GM12878 (cell line): ENCODE data around the gene HIVEP2. TPM values are rescaled to one million over a fixed set of nuclear protein-coding genes. Genes with fewer than 3 reads are reported as not detected.
A peak's percentile ranks its signal among the peaks of the same experiment; 100 is the strongest.

ENCODE experiments used
- ATAC-seq: fragments of 200-7000 bp; cut with Tn5 transposase; 3 replicates; pipeline ENCODE4 v1.9.1; 2020; ENCODE audit warnings: mild to moderate bottlenecking, moderate library complexity
- BruUV-seq: library from RNA; stranded (reverse); fragments of 400-500 nt; replicated peaks from 2 replicates; lab custom pipeline; 2021; lab: Mats Ljungman, UMichigan
- CTCF ChIA-PET: fragments of 300-600 bp; sonication (Branson Sonifier 250); formaldehyde crosslinking; extraction: SDS; loops from one replicate; lab custom pipeline; 2021; ENCODE audit warnings: inconsistent platforms; lab: Yijun Ruan, JAX
- POLR2A ChIA-PET: fragments of 350-600 bp; formaldehyde crosslinking; extraction: SDS; loops from one replicate; lab custom pipeline; 2021; ENCODE audit warnings: inconsistent platforms; lab: Charles Lee
- RAD21 ChIA-PET: fragments of 300-600 bp; sonication (Branson Sonifier 250); formaldehyde crosslinking; loops from one replicate; lab custom pipeline; 2023; ENCODE audit warnings: antibody characterized with exemption; ENCODE audit not compliant: unreplicated experiment; lab: Charles Lee
- SMC1A ChIA-PET: fragments of 300-600 bp; sonication (Branson Sonifier 250); formaldehyde crosslinking; loops from one replicate; lab custom pipeline; 2023; ENCODE audit not compliant: unreplicated experiment, uncharacterized antibody; lab: Charles Lee
- DNase-seq: peaks from one replicate; pipeline ENCODE4 v3.0.0-alpha.2; 2011; ENCODE audit warnings: low read depth, low spot score
- FAIRE-seq: peaks from 3 replicates; lab custom pipeline; 2011; peaks lifted over from hg19 to GRCh38; lab: Jason Lieb, UNC
- H2AFZ ChIP-seq: 2 replicates; pipeline ENCODE4 v1.6.0; 2011; ENCODE audit warnings: low read depth, low read length, control low read depth; ENCODE audit not compliant: control insufficient read depth
- H3K27ac ChIP-seq: 2 replicates; pipeline ENCODE4 v1.5.1; 2011; ENCODE audit warnings: control low read depth; ENCODE audit not compliant: control insufficient read depth, insufficient read depth
- H3K27me3 ChIP-seq, 2 experiments: replicated peaks in 1 of 2; 2 replicates each; pipeline versions ENCODE4 v1.6.0 to v1.6.1; 2011; ENCODE audit warnings: low read length in 1 of 2; ENCODE audit not compliant: control insufficient read depth in 2 of 2, insufficient read depth in 2 of 2
- H3K36me3 ChIP-seq, 2 experiments: 2 replicates each; pipeline ENCODE4 v1.5.1; 2011; ENCODE audit warnings: low read length in 1 of 2; ENCODE audit not compliant: control insufficient read depth in 2 of 2, insufficient read depth in 2 of 2
- H3K4me1 ChIP-seq: 2 replicates; pipeline ENCODE4 v1.6.1; 2011; ENCODE audit warnings: mild to moderate bottlenecking, low read length, moderate library complexity, mixed read lengths; ENCODE audit not compliant: control insufficient read depth, insufficient read depth
- H3K4me2 ChIP-seq: 2 replicates; pipeline ENCODE4 v1.6.0; 2011; ENCODE audit warnings: control low read depth; ENCODE audit not compliant: control insufficient read depth, insufficient read depth
- H3K4me3 ChIP-seq: fragments of 200-600 bp; sonication (generic); 2 replicates; pipeline ENCODE4 v1.5.1; 2016
- H3K79me2 ChIP-seq: 2 replicates; pipeline ENCODE4 v1.6.0; 2011; ENCODE audit warnings: low read length; ENCODE audit not compliant: control insufficient read depth, insufficient read depth
- H3K9ac ChIP-seq: 2 replicates; pipeline ENCODE4 v1.8.0; 2011; ENCODE audit warnings: low read length, control low read depth, mixed read lengths; ENCODE audit not compliant: control insufficient read depth, insufficient read depth
- H3K9me3 ChIP-seq: replicated peaks from 3 replicates; pipeline ENCODE4 v1.5.1; 2011; ENCODE audit warnings: mild to moderate bottlenecking, low read length; ENCODE audit not compliant: control insufficient read depth, insufficient read depth
- H4K20me1 ChIP-seq: 2 replicates; pipeline ENCODE4 v1.6.0; 2011; ENCODE audit not compliant: control insufficient read depth, insufficient read depth
- ATF7 ChIP-seq: fragments of 450-650 bp; IDR thresholded peaks from 2 replicates; pipeline ENCODE4 v1.6.1; 2016; ENCODE audit warnings: low read depth, mild to moderate bottlenecking
- FOXK2 ChIP-seq: fragments of 450-650 bp; IDR thresholded peaks from 2 replicates; pipeline ENCODE4 v1.6.1; 2017; ENCODE audit warnings: mild to moderate bottlenecking, moderate library complexity
- HSF1 ChIP-seq: fragments of 150-350 bp; IDR thresholded peaks from 2 replicates; pipeline ENCODE4 v1.6.1; 2014; ENCODE audit warnings: mild to moderate bottlenecking, low read depth, low read length
- IRF3 ChIP-seq: fragments of 450-650 bp; IDR thresholded peaks from 2 replicates; pipeline ENCODE4 v1.6.1; 2014; ENCODE audit warnings: mild to moderate bottlenecking
- MEF2B ChIP-seq: fragments of 450-650 bp; IDR thresholded peaks from 2 replicates; pipeline ENCODE4 v1.6.1; 2018; ENCODE audit warnings: mild to moderate bottlenecking, moderate library complexity; ENCODE audit not compliant: partially characterized antibody, poor library complexity, severe bottlenecking
- MLLT1 ChIP-seq: fragments of 450-650 bp; IDR thresholded peaks from 2 replicates; pipeline ENCODE4 v1.6.1; 2016; ENCODE audit warnings: mild to moderate bottlenecking
- MTA3 ChIP-seq: IDR thresholded peaks from 2 replicates; pipeline ENCODE4 v1.6.1; 2012; ENCODE audit warnings: low read length, inconsistent platforms, borderline replicate concordance
- MXI1 ChIP-seq: fragments of 150-350 bp; IDR thresholded peaks from 2 replicates; pipeline ENCODE4 v1.6.1; 2011; ENCODE audit warnings: low read depth, mild to moderate bottlenecking, inconsistent platforms, low read length, improper control_type of control experiment
- NR2C2 ChIP-seq: IDR thresholded peaks from 2 replicates; pipeline ENCODE4 v1.6.1; 2011; ENCODE audit warnings: borderline replicate concordance, low read depth; ENCODE audit not compliant: control insufficient read depth, insufficient read length
- PBX3 ChIP-seq: IDR thresholded peaks from 2 replicates; pipeline ENCODE4 v1.6.1; 2011; ENCODE audit warnings: mild to moderate bottlenecking, low read depth, low read length, moderate library complexity; ENCODE audit not compliant: insufficient replicate concordance
- SIX5 ChIP-seq: IDR thresholded peaks from 2 replicates; pipeline ENCODE4 v1.6.1; 2011; ENCODE audit warnings: mild to moderate bottlenecking, low read depth, low read length, moderate library complexity; ENCODE audit not compliant: severe bottlenecking
- YBX1 ChIP-seq: fragments of 450-650 bp; IDR thresholded peaks from 2 replicates; pipeline ENCODE4 v1.6.1; 2016; ENCODE audit warnings: antibody characterized with exemption
- ZNF24 ChIP-seq: fragments of 450-650 bp; IDR thresholded peaks from 2 replicates; pipeline ENCODE4 v1.6.1; 2017; ENCODE audit warnings: antibody characterized with exemption, mild to moderate bottlenecking
- ZNF622 ChIP-seq: fragments of 450-650 bp; IDR thresholded peaks from 2 replicates; pipeline ENCODE4 v1.6.1; 2017; ENCODE audit warnings: mild to moderate bottlenecking, inconsistent platforms
- ZNF687 ChIP-seq: fragments of 450-650 bp; IDR thresholded peaks from 2 replicates; pipeline ENCODE4 v1.6.1; 2017; ENCODE audit warnings: mild to moderate bottlenecking, moderate library complexity
- WGBS: methylation state at CpG from one replicate; pipeline ENCODE4 v1.1.6; 2016; ENCODE audit warnings: low lambda C conversion rate; ENCODE audit not compliant: insufficient replicate concordance, insufficient coverage; ENCODE audit errors: missing lambda C conversion rate; 5-methylcytosine and 5-hydroxymethylcytosine counted together
- in situ Hi-C: fragments of 300-500 bp; cut with MboI; formaldehyde crosslinking; loops from 9 replicates; pipeline ENCODE4 v1.14.3; 2018; ENCODE audit warnings: mixed read lengths
- intact Hi-C: fragments of 100-400 bp; cut with micrococcal nuclease; formaldehyde crosslinking; loops from one replicate; pipeline ENCODE4 v1.14.2; 2022; ENCODE audit not compliant: unreplicated experiment
- polyA plus RNA-seq, 11 experiments: library from polyadenylated mRNA; depleted of rRNA in 4 of 11; unstranded in 6 of 11; stranded (reverse) in 5 of 11; fragments of >200 nt; fragmentation: Nextera tagmentation in 4 of 11; fragmentation: Illumina TruSeq in 1 of 11; extraction: Ambion mirVana in 4 of 11; extraction: Trizol in 1 of 11; gene quantifications; 1 replicate in 1 of 11; 2 replicates in 10 of 11; pipeline versions ENCODE4 v1.2.1 to v1.2.3, GENCODE V29; 2011 to 2016; ENCODE audit warnings: inconsistent platforms in 2 of 11, missing spikeins in 2 of 11, low read depth in 1 of 11
- total RNA-seq, 4 experiments: library from RNA; depleted of rRNA in 3 of 4; stranded (reverse); fragments of >200 nt in 3 of 4; fragmentation: Illumina TruSeq in 1 of 4; extraction: Trizol in 1 of 4; gene quantifications; 2 replicates each; pipeline versions ENCODE4 v1.2.1 to v1.2.3, GENCODE V29; 2013 to 2021

Gene HIVEP2
- total and polyA plus RNA-seq, 10 of the 15 experiments (the other 5 are each of a cell fraction or from before 2014, with no cell fraction given), result 1.2 to 15.7 (median 10.2) TPM

- RAD21 ChIA-PET, result interaction anchor here (0.7 to 17.8 kb wide), 12 partner anchors 10 to 102 kb away, joined by 3 to 374 read pairs (median 4); no protein-coding TSS in a partner anchor
- in situ Hi-C loops, result loop anchor here (5.0 kb wide), 1 partner anchor 93 kb away; no protein-coding TSS in a partner anchor
- CTCF ChIA-PET, result interaction anchor here (0.6 to 2.4 kb wide), 10 partner anchors 24 to 204 kb away, joined by 3 to 9 read pairs (median 3); no protein-coding TSS in a partner anchor
- no peak overlapping the region for H3K4me3 ChIP-seq
- FAIRE-seq, result no peak
- no peaks in the 10 kb centered on the region for H4K20me1 ChIP-seq
- H3K36me3 ChIP-seq, result no peaks in the 10 kb centered on the region; a peak in 1 of 4 replicates
- no peak for DNase-seq
- 61% methylated on average over 3 of the region's 3 CpGs for WGBS
- H3K4me1 ChIP-seq, result peaks cover 92% of the 10 kb centered on the region
- SMC1A ChIA-PET, result interaction anchor here (0.6 to 16.2 kb wide), 22 partner anchors 9 to 1227 kb away, joined by 3 to 287 read pairs (median 4); no protein-coding TSS in a partner anchor
- POLR2A ChIA-PET, result interaction anchor here (0.6 to 2.2 kb wide), 12 partner anchors 8 to 153 kb away, joined by 3 to 10 read pairs (median 4); no protein-coding TSS in a partner anchor
- H3K9ac ChIP-seq, result no peak overlapping the region
- H3K4me2 ChIP-seq, result peak overlapping the region; percentile 0; the same call in 1 of the 2 replicates
- H2AFZ ChIP-seq, result no peak overlapping the region
- H3K79me2 ChIP-seq, result peaks cover 94% of the 10 kb centered on the region
- no peak for ATAC-seq
- no TSS peak for BruUV-seq
- no peaks in the 10 kb centered on the region for H3K27me3 ChIP-seq
- no peaks in the 10 kb centered on the region for H3K9me3 ChIP-seq
- peak overlapping the region; percentile 98 for H3K27ac ChIP-seq
- intact Hi-C loops, result no loop called here
- TF ChIP-seq SIX5 (no peak), ZNF687 (no peak), PBX3 (no peak), MLLT1 (no peak), MTA3 (no peak), MEF2B (no peak), ATF7 (no peak), NR2C2 (no peak), ZNF622 (no peak), FOXK2 (no peak), MXI1 (no peak), HSF1 (no peak), IRF3 (no peak), YBX1 (no peak), ZNF24 (no peak)
Measured at GRCh38 chr6:142848976-142849375, 96.0 kb downstream of the HIVEP2 start.
